CD4-positive, alpha-beta T cell treated with Interferon alpha-2 for 1 hour (primary cell): ENCODE results near the gene NUDT9.
"Not testable (repeated sequence)": the region's sequence is repeated elsewhere in the genome, so short reads cannot be mapped to it uniquely, and the experiment has no call there.

ENCODE experiments used
- DNase-seq, 2 donors: peaks; one replicate each; pipeline ENCODE4 v3.0.0-alpha.2; 2020 to 2022

The NUDT9 gene

DNA sequence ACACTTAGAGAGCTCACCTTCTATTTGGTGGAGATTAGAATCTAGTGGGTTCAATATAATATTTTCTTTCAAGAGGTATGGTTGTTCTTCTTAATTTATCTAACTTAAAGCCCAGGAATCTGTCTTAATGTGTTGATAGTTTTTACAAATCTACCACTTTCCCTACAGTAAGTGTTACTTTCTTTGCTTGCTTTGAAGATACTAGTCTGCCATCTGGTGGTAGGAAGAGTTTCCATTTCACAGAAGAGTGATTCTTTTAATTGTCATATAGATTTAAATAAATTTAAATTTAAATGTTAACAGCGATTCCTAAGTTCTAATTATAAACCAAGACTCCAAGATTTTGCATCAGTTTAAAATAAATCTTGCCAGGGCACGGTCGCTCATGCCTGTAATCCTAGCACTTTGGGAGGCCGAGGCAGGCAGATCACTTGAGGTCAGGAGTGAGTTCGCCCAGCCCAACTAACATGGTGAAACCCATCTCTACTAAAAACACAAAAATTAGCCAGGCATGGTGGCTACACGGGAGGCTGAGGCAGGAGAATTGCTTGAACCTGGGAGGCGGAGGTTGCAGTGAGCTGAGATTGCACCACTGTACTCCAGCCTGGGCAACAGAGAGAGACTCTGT lies 43.5 kb downstream of the NUDT9 start:
- peak in 1 of 2 donors; percentile 66 for DNase-seq

DNA sequence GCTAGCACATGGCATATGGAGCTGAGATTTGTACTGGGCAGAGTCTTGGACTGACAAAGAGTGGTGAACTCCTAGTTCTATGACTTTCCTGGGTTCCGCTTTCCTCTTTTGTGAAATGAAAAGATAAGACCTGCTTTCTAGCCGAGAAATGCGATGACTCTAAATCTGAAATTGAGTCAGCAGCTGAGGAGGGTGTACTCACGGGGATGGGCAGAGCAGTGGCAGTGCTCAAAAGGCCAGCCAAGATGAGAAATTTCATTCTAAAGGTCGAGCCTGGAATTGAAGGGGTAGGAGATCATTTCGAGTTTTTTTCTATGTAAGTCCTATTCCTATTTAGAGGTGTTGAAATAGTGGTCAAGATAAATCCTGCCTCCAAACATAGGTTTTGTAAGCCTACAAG lies 47.0 kb downstream of the NUDT9 start:
- no peak for DNase-seq

DNA sequence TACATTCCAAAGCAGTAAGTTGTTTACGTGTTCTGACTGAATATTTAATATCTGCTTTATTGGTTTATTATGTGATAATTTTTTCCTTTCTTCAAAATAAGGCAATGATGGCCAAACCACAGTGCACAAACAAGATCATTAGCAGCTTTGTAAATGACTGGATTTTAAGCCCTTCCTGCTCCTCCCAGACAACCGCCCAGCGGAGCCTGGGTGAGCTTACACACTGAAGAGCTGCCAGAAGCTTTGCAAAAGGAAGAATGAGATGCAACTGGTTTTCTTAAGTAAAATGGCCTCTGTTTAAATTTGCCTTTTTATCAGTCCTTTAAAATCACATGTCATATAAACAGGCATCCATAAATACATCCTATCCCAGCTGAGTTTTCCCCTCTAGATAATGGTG lies 54.6 kb downstream of the NUDT9 start:
- no peak for DNase-seq

DNA sequence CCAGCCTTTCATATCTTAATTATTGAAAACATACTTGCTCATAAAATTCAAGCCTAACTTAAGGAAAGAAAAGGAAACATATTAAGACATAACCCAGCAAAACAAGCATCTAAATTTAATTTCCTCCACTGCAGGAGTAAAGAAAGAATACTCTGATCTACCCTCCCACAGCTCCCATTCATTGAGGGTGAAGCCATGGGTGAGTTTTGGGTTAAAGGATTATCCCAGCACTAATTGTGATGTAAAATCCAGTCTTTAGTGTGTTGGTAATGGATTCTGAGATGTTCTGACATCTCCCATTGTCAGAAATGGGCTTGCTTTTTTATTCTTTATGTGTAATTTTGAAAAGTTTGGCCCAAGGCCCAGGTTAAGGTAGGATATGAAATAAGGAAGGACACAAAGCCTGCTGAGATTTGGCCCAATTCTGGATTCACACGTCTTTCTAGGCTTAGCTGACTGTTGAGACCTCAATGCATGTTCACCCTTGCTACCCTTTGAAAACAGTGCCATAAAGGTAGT lies 56.4 kb downstream of the NUDT9 start:
- no peak for DNase-seq

DNA sequence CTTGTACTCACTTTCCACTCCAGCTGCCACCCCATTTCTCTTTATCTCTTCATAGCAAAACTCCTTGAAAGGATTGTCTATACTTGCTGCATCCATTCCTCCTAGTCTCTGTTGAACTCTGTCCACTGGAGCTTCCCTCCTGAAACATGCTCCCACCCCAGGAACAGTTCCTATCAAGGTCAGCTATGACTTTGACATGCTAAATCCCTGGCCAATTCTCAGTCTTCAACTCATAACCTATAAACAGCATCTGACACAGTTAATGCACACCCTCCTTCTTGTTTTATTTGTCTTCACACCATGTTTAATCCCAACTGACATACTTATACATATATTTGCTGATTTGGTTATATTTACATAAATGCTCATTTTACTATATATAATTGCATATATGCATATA lies 59.0 kb downstream of the NUDT9 start:
- no peak for DNase-seq

DNA sequence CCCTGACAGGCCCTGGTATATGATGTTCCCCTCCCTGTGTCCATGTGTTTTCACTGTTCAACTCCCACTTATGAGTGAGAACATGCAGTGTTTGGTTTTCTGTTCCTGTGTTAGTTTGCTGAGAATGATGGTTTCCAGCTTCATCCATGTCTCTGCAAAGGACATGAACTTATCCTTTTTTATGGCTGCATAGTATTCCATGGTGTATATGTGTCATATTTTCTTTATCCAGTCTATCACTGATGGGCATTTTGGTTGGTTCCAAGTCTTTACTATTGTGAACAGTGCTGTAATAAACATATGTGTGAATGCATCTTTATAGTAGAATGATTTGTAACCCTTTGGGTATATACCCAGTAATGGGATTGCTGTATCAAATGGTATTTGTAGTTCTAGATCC lies 60.9 kb downstream of the NUDT9 start:
- not testable (repeated sequence) for DNase-seq

DNA sequence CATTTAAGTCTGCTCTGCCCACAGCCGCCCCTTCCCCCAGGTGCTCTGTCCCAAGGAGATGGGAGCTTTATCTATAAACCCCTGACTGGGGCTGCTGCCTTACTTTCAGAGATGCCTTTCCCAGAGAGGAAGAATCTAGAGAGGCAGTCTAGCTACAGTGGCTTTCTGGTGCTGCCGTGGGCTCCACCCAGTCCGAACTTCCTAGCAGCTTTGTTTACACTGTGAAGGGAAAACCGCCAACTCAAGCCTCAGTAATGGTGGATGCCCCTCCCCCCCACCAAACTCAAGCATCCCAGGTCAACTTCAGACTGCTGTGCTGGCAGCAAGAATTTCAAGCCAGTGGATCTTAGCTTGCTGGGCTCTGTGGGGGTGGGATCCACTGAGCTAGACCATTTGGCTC lies 66.3 kb downstream of the NUDT9 start:
- DNase-seq: not testable (repeated sequence)

DNA sequence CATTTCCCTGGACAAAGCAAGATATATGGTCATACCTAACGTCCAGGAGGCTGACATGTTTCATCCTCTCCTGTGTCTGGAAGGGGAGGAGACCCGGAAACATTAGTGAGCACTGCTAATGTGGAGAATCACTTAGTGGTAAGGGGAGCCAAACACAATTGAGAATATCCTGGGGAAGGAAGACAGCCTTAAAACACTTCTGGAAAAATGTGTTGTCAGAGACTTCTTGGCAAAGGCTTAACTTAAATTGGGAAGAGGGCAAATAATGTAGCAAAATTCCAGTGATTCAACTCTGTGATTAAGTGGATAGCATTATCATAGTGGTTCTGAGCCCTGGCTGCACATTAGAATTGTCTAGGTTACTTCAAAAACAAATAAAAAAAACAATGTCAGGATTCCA lies 67.3 kb downstream of the NUDT9 start:
- no peak for DNase-seq

DNA sequence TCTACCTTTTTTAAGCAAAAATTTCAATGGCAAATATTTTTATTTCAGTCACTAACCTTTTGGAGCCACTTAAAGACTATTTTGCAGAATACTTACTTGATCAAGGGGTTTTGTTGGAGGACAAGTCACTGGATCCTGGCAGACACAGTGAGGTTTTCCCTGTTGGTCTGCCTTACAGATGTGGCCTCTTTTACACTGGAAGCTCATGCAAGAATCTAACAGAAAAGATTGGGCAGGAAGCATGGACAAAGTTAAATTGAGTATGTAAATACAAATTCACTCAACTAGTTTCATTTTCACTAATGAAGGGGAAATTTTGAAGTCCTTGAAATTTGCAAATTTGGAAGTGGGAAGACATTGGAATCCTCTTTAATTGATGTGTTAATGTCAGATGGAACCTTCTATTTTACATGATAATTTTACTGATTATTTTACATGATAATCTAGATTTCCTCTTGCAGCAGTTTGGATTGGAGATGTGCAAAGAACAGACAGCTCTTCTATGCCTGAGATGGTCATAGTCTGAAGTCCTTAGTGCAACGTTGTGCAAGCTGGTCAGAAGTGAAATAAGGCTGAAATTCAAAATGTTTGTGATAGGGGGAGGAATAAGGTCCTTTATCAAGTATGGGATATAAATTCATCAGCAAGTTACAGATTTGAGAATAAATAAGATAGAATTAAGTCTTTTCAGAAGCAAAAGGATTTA lies 68.4 kb downstream of the NUDT9 start:
- no peak for DNase-seq

DNA sequence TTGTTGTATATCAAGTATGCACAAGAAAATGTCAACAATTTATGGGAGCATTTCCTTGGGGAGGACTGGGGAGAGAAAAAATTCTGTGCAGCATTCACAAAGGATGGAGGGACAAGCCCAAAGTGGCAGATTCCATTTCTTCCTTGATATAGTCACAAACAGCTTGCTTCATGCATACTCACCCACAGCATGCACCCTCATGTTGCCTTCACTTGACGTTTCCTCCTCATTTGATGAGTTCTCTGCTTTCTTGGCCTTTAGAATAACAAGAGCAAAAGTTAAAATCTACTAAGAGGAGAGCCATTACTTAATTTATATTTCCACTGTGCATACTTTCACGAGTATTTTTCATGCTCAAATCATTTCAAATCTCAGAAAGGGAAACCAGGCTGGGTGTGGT lies 69.1 kb downstream of the NUDT9 start:
- no peak for DNase-seq

DNA sequence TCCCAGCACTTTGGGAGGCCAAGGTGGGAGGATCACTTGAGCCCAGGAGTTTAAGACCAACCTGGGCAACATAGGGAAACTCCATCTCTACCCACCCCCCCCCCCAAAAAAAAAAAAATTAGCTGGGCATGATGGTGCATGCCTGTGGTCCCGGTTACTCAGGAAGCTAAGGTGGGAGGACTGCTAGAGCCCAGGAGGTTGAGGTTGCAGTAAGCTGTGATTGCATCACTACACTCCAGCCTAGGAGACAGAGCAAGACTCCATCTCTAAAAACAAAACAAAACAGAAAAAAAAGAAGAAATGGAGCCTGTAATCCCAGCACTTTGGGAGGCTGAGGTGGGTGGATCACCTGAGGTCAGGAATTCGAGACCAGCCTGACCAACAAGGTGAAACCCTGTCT lies 69.5 kb downstream of the NUDT9 start:
- DNase-seq: not testable (repeated sequence)

DNA sequence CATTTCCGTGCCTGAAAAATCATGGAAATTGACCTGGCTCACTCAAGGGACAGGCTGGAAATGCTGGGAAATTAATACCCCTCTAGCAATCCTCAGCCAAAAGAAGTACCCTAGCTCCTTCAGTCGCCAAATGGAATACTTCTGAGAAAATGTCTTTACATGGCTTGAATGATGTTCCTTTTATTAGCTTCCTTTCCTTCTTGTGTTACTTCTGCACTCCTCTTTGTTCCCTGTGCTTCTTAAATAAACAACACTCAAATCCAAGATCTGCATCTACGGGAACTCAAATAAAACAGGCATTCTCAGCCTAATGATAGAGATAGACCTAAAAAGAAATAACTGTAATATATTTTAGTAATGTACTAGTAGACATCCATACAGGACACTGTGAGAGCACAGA lies 70.7 kb downstream of the NUDT9 start:
- no peak for DNase-seq

DNA sequence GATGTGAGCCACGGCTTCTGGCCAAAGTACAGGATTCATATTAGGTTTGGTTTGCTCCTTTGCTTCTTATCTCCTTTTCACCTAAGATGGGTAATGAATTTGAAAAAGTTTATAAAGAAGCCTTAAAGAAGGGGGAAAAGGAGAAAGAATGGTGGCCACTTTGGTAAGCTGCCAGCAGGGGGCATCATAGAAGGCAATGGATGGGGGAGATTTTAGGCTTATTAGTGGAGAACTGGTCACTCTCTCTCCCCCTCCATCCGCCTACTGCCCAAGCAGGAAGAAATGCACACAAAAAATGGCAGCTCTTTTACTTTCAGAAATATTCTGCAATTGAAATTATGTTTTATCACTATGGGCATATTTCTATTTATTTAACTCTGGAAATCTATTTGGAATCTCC lies 74.8 kb downstream of the NUDT9 start:
- DNase-seq: peak in 1 of 2 donors; percentile 8

DNA sequence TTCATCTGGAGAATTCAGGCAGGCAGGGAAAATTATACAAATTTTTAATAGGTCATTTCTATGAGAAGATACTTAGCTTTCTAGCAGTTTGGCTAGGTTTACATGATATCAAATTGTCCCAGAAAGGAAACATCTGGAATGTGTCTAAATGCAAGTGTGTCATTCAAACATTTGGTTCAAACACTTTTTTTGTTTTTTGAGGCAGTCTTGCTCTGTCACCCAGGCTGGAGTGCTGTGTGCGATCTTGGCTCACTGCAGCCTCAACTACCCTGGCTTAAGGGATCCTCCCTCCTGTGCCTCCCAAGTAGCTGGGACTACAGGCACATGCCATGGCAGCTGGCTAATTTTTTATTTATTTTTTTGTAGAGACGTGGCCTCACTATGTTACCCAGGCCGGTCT lies 75.2 kb downstream of the NUDT9 start:
- no peak for DNase-seq

DNA sequence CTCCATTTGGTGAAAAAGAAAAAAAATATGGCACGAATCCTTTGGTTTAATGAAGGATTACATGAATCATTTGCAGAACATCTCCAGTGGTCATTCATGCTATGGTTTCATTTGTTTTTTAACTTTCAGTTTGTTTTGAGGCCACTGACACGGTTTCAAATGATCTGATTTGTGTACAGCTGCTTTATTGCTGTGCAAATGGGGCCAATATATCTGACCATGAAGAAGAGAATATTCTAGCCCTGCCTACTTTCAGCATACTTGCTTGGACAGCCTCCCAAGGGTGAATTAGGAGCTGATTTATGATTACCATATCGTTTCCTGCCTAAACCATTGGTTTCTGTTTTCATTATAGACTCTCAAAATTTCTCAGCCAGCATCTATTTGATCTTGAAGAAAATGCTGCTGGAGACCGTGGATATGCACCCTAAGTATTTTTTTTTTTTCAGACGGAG lies 76.1 kb downstream of the NUDT9 start:
- no peak for DNase-seq

DNA sequence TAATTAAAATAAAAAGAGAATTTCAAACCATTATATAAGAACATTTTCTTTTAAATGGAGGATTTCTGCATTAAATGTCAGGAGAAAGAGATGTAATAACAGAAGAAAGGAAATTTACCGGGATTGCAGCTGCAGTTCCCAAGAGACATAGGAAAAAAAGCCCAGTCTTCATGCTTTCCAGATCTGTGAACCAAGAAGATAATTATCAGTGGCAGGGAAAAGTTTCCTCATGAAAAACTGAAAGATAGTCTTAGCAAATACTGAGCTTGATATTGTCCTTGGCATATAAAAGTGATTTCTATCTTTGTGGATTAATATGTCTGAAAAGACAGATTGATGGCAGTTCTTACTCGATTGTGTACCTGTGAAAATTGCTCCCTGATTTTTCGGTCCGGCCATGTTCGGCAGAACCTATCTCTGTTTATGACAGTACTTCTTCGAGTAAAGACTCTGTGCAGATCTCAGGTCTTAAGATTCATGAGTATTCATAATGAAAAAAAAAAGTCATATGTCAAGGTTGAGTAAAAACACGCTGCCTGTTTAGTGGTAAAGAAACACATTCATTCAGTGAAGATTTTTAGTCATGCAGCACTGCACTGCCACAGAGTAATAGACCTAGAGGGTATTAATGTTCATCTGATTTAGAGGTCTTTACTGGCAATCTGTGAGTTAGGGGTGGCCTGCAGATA lies 77.2 kb downstream of the NUDT9 start:
- DNase-seq: no peak

DNA sequence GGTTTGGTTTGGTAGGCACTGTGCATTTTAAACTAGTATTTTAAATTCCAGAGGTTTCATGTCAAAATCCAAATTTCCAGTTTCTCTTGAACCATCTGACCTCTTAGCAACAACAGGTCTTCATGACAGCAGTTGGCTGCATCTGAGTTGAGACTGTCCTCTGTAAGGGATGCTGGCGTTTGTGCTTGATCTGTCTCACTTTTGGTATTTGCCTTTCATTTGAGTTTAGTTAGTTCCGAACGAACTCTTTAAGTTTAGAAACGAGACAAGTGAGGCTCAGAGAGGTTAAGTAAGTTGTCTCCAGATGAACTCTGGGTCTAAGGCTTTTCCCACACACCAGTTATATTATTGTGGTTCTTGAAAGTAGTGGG lies 77.7 kb downstream of the NUDT9 start:
- DNase-seq: no peak

DNA sequence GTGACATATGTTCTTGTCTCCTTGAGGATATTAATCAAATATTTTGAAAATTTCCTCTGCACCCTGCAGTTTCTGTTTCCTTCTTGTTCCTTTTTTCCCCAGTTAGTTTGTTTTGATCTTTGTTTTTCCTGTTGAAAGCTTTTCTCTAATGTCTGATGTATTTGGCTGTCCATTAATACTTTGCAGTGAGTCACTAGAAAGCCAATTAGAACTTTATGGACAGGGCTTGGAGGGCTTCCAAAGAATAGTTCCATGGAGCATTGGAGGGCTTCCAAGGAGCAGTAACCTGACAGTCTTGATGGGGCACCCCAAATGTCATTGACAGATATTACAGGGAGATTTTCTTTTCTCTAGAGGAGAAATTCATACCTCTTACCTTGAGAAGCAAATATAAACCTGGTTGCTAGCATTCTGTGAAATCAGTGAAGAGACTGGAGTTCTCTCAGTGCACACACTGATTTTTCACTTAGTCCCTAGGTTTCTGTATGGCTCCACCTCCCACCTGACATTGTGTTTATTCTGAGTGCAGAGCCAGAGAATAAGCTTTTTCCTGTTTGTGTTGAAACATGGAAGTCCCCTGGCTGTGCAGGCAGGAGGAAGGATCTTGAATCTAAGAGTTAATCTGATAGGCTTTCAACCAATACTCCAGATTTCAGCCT lies 80.3 kb downstream of the NUDT9 start:
- no peak for DNase-seq

DNA sequence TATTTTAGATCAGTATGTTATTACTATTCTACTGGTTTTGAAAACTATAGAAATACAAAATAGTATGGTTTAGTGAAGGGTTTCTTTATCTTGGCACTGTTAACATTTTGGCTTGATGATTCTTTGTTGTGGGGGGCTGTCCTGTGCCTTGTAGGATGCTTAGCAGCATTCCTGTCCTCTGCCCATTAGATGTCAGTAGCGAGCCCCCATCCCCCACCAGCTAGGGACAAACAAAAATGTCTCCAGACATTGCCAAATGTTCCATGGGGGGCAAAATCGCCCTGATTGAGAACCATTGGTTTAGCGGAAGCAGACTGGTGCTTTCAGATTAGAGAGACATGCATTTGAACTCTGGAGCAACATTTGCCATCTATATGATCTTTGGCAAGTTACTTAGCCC lies 83.5 kb downstream of the NUDT9 start:
- no peak for DNase-seq

DNA sequence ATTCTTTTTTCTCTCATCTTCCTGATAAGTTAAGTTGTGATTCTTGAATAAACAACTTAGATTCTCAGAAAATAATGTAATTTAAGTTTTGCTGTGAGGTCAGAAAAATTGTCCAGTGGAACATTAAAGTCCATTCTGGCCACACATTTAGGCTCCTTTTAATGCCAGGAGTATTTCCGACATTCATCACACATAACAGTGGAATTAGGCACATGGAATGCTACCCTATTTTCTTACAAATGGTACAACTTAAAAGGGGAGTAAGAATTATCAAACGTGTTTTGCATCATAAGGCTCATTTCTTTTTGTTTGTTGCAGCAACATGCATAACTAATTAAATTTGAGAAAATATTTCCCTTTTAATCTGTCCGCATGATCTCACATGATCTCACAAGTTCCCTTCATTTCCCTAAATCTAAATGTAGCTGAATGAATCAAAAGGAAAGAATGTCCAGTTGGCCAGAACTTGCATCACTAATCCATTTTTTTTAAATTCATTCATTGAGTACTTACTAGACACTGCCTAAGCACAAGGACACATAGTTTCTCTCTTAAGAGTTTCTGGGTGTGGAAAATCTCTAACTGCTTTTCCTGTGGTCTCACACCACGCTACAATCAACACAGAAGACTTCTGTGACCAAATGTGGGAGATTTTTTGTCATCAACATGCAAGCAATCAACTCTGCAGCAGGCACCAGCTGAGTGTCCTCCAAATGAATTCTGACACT lies 84.8 kb downstream of the NUDT9 start:
- no peak for DNase-seq
